MM.1S (cell line): ENCODE data around the gene ZNF490.
"Not testable (repeated sequence)": the region's sequence is repeated elsewhere in the genome, so short reads cannot be mapped to it uniquely, and the experiment has no call there.

Experiments
- DNase-seq: peaks from one replicate; pipeline ENCODE4 v3.0.0-alpha.2; 2015
- H2AFZ ChIP-seq: fragments of 300-600 bp; sonication (generic); 2 replicates; pipeline ENCODE4 v1.6.0; 2016; ENCODE audit warnings: antibody characterized with exemption, low read length
- H3F3A ChIP-seq: fragments of 300-600 bp; sonication (generic); 2 replicates; pipeline ENCODE4 v1.6.1; 2016; ENCODE audit warnings: mild to moderate bottlenecking, antibody characterized with exemption, low read length, moderate library complexity, mixed read lengths; ENCODE audit not compliant: insufficient read depth
- H3K27ac ChIP-seq: fragments of 300-600 bp; sonication (generic); 2 replicates; pipeline ENCODE4 v1.5.1; 2016; ENCODE audit warnings: mild to moderate bottlenecking, low read length
- H3K27me3 ChIP-seq: fragments of 300-600 bp; sonication (generic); replicated peaks from 2 replicates; pipeline ENCODE4 v1.6.0; 2016; ENCODE audit warnings: low read length; ENCODE audit not compliant: insufficient read depth
- H3K36me3 ChIP-seq: fragments of 300-600 bp; sonication (generic); replicated peaks from 2 replicates; pipeline ENCODE4 v1.6.1; 2016; ENCODE audit warnings: mild to moderate bottlenecking, low read length, mixed read lengths; ENCODE audit not compliant: insufficient read depth
- H3K4me1 ChIP-seq: fragments of 300-600 bp; sonication (generic); 2 replicates; pipeline ENCODE4 v1.6.1; 2016; ENCODE audit warnings: low read length, mixed read lengths
- H3K4me2 ChIP-seq: fragments of 300-600 bp; sonication (generic); 2 replicates; pipeline ENCODE4 v1.6.0; 2016; ENCODE audit warnings: low read depth, low read length
- H3K4me3 ChIP-seq: fragments of 300-600 bp; sonication (generic); 2 replicates; pipeline ENCODE4 v1.5.1; 2016; ENCODE audit warnings: low read length, mixed read lengths
- H3K79me2 ChIP-seq: fragments of 300-600 bp; sonication (generic); 2 replicates; pipeline ENCODE4 v1.6.1; 2016; ENCODE audit warnings: mixed run types, low read length, mixed read lengths
- H3K9ac ChIP-seq: fragments of 300-600 bp; sonication (generic); 2 replicates; pipeline ENCODE4 v1.6.1; 2016; ENCODE audit warnings: low read length, mixed read lengths
- H3K9me2 ChIP-seq: fragments of 300-600 bp; sonication (generic); replicated peaks from 2 replicates; pipeline ENCODE4 v1.6.1; 2016; ENCODE audit warnings: mild to moderate bottlenecking, low read length, mixed read lengths; ENCODE audit not compliant: insufficient read depth
- H3K9me3 ChIP-seq: fragments of 300-600 bp; sonication (generic); replicated peaks from 2 replicates; pipeline ENCODE4 v1.6.1; 2016; ENCODE audit warnings: mild to moderate bottlenecking, low read length, mixed read lengths; ENCODE audit not compliant: insufficient read depth
- H4K20me1 ChIP-seq: fragments of 300-600 bp; sonication (generic); 2 replicates; pipeline ENCODE4 v1.6.1; 2016; ENCODE audit warnings: mild to moderate bottlenecking, low read length, moderate library complexity, mixed read lengths; ENCODE audit not compliant: insufficient read depth
- EZH2 ChIP-seq: fragments of 300-600 bp; sonication (generic); optimal IDR thresholded peaks from 2 replicates; pipeline ENCODE3; 2017; ENCODE audit warnings: low read depth, mild to moderate bottlenecking, antibody characterized with exemption, low read length, mixed read lengths
- EZH2phosphoT487 ChIP-seq: fragments of 300-600 bp; sonication (generic); IDR thresholded peaks from 2 replicates; pipeline ENCODE4 v1.6.1; 2018; ENCODE audit warnings: antibody characterized with exemption, low read length
- TF ChIP-seq, protein P1 (sequence below): fragments of 300-600 bp; sonication (generic); IDR thresholded peaks from 2 replicates; pipeline ENCODE4 v1.5.1; 2016; ENCODE audit warnings: antibody characterized with exemption, low read length, mixed read lengths

ZNF490 gene

DNA sequence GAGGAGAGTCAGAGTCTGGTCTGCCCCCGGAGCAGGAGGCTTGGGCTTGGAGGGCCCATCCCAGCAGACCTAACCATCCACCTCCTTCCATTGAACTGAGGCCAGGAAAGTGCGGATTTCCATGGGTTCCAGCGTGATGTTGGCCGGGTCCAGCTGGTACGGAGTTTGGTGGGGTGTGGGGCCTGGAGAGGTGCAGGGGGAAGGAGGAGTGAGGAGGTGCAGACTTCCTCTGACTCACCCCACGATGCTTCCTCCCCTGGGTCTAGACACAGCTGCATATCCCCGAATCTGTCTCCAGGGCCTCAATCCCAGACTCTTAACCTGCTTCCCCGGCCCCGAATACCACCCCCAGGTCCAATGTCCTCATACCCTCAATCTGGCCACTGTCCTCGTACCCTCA lies 35.9 kb upstream of the ZNF490 start:
- no peak overlapping the region for H3K9ac ChIP-seq

DNA sequence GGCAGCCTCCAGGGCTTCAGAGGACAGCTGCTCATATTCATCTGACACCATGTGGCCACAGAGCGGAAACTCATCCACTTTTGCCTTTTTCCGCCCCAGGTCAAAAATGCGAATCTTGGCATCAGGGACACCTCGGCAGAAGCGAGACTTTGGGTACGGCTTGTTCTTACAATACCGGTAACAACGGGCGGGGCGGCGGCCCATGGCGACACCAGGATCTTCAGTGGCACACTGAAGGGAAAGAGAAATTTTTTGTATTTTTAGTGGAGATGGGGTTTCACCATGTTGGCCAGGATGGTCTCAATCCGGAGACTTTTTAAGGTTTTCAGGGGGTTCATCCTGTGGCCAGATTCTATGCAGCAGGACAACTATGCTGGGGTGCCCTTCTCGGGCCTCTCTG lies 33.1 kb upstream of the ZNF490 start:
- not testable (repeated sequence) for H3K27me3 ChIP-seq, H3K36me3 ChIP-seq, H2AFZ ChIP-seq, H3K9ac ChIP-seq, H3K4me3 ChIP-seq, H3K27ac ChIP-seq, DNase-seq, H3K9me3 ChIP-seq, H3K79me2 ChIP-seq, H4K20me1 ChIP-seq, H3K4me1 ChIP-seq, H3F3A ChIP-seq, H3K9me2 ChIP-seq, H3K4me2 ChIP-seq

More for the DNA sequence above, 35.9 kb upstream of the ZNF490 start:
- Histone ChIP-seq H3K4me2 (no peak overlapping the region), H3F3A (no peaks in the 10 kb centered on the region), H3K79me2 (no peaks in the 10 kb centered on the region), H3K4me3 (no peak overlapping the region), H3K9me2 (no peaks in the 10 kb centered on the region), H3K27me3 (no peaks in the 10 kb centered on the region), H3K27ac (no peak overlapping the region), H2AFZ (no peak overlapping the region), H3K36me3 (no peaks in the 10 kb centered on the region), H4K20me1 (no peaks in the 10 kb centered on the region), H3K4me1 (no peaks in the 10 kb centered on the region), H3K9me3 (no peaks in the 10 kb centered on the region)
- TF ChIP-seq, protein P1, sequence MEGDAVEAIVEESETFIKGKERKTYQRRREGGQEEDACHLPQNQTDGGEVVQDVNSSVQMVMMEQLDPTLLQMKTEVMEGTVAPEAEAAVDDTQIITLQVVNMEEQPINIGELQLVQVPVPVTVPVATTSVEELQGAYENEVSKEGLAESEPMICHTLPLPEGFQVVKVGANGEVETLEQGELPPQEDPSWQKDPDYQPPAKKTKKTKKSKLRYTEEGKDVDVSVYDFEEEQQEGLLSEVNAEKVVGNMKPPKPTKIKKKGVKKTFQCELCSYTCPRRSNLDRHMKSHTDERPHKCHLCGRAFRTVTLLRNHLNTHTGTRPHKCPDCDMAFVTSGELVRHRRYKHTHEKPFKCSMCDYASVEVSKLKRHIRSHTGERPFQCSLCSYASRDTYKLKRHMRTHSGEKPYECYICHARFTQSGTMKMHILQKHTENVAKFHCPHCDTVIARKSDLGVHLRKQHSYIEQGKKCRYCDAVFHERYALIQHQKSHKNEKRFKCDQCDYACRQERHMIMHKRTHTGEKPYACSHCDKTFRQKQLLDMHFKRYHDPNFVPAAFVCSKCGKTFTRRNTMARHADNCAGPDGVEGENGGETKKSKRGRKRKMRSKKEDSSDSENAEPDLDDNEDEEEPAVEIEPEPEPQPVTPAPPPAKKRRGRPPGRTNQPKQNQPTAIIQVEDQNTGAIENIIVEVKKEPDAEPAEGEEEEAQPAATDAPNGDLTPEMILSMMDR: no peak
- TF ChIP-seq EZH2phosphoT487 (no peak), EZH2 (no peak)
- DNase-seq: no peak

GRCh38 chr19:12642506-12642905 lies 31.9 kb upstream of the ZNF490 start:
- H3K27me3 ChIP-seq: no peaks in the 10 kb centered on the region
- no peak overlapping the region for H3K9ac ChIP-seq
- H3K9me3 ChIP-seq: no peaks in the 10 kb centered on the region
- H3K36me3 ChIP-seq: no peaks in the 10 kb centered on the region
- no peak overlapping the region for H3K27ac ChIP-seq
- H3K79me2 ChIP-seq: no peaks in the 10 kb centered on the region
- no peak overlapping the region for H3K4me2 ChIP-seq
- H3F3A ChIP-seq: no peaks in the 10 kb centered on the region
- no peaks in the 10 kb centered on the region for H4K20me1 ChIP-seq
- H3K4me1 ChIP-seq: no peaks in the 10 kb centered on the region
- no peak overlapping the region for H3K4me3 ChIP-seq
- no peaks in the 10 kb centered on the region for H3K9me2 ChIP-seq
- no peak overlapping the region for H2AFZ ChIP-seq
- no peak for DNase-seq
- TF ChIP-seq, protein P1: no peak
- no peak for TF ChIP-seq EZH2

DNA sequence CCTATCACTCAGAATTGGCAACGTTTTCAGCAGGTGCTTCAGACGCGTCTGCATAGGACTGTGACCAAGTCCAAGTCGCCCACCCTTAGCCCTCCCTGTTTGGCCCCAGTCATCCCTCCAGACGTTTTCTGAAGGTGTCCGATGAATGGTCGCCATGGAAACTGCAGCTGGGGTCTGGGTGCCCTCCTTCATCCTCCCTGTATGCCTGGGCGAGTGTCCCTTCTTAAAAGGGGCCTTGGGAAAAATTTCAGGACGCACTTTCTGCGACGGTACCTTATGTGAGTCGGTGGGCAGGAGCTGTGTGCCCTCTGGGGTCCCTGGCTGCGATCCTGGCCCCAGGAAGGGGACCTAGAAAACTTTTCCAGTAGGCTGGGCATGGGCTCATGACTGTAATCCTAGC lies 30.8 kb upstream of the ZNF490 start:
- Histone ChIP-seq H3K9me3 (no peaks in the 10 kb centered on the region), H3K36me3 (no peaks in the 10 kb centered on the region), H3F3A (no peaks in the 10 kb centered on the region; the same call in 1 of the 2 replicates), H3K4me2 (no peak overlapping the region), H3K9ac (no peak overlapping the region), H3K79me2 (no peaks in the 10 kb centered on the region), H3K9me2 (no peaks in the 10 kb centered on the region), H2AFZ (no peak overlapping the region), H3K27me3 (no peaks in the 10 kb centered on the region), H4K20me1 (no peaks in the 10 kb centered on the region), H3K4me1 (no peaks in the 10 kb centered on the region), H3K27ac (no peak overlapping the region), H3K4me3 (no peak overlapping the region)
- no peak for DNase-seq
- TF ChIP-seq EZH2phosphoT487 (no peak), EZH2 (no peak)
- TF ChIP-seq, protein P1: no peak
